ENCODE results near the gene DAZ4.
"Not testable (repeated sequence)": the region's sequence is repeated elsewhere in the genome, so short reads cannot be mapped to it uniquely, and the experiment has no call there.

Gene DAZ4, protein sequence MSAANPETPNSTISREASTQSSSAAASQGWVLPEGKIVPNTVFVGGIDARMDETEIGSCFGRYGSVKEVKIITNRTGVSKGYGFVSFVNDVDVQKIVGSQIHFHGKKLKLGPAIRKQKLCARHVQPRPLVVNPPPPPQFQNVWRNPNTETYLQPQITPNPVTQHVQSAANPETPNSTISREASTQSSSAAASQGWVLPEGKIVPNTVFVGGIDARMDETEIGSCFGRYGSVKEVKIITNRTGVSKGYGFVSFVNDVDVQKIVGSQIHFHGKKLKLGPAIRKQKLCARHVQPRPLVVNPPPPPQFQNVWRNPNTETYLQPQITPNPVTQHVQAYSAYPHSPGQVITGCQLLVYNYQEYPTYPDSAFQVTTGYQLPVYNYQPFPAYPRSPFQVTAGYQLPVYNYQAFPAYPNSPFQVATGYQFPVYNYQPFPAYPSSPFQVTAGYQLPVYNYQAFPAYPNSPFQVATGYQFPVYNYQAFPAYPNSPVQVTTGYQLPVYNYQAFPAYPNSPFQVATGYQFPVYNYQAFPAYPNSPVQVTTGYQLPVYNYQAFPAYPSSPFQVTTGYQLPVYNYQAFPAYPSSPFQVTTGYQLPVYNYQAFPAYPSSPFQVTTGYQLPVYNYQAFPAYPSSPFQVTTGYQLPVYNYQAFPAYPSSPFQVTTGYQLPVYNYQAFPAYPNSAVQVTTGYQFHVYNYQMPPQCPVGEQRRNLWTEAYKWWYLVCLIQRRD

GRCh38 chrY:24833619-24834018 lies at the start of gene DAZ4:
TSS of gene DAZ4 (plus strand) at chrY:24833919. CDS start at chrY:24834127, 208 bp downstream.
- DNase-seq (ENCODE audit: low read depth): not testable (repeated sequence)

DNA sequence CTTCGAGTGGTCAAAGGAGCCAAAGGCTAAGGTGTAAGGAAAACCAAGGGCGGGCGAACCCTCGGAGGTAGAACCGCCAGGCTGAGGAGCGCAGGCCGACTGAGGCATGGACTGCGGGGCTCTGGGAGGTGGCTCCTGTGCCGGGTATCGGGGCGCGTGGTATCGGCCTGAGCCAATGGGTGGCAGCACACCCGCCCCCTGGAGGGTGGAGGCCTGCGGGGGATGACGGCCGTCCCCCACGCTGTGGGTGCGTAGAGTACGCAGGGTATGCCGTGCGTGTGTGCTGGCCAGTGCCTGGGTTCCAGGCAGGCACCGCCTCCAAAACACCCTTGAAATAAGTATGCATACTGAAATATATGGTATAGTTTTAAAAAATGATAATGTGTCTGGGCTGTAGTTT lies 20.4 kb upstream of the DAZ4 start, which contains the start of gene DAZ3:
Gene DAZ3 (minus strand): TSS at position 101 of the 400 bp plus-strand sequence. CDS start 208 bp downstream, outside the sequence.
- DNase-seq (ENCODE audit: low read depth): not testable (repeated sequence)

DNA sequence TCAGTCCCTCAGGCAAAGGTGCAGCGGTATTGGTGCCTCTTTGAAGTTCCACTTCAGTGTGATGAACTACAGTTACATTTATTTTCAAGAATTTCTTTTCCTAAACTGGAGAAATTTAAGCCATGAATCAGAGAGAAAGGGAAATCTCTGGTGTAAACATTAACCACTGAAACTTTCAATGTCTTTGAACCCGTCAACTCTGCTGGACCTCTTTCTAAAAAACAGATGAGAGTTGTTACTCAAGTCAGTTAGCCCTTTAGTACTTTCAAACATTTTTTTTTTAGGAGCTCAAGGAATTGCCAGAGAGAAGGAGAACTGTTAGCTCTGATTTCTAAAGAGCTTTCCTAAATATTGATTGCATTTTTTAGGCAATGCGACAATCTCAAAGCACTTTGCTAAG lies 11.9 kb upstream of the DAZ4 start:
- DNase-seq (ENCODE audit: low read depth): not testable (repeated sequence)

- DNase-seq (ENCODE audit: low read depth): not testable (repeated sequence)
These were observed 9.4 kb upstream of the DAZ4 start for GRCh38 chrY:24824184-24824879.

- DNase-seq (ENCODE audit: low read depth): not testable (repeated sequence)
These were observed 8.7 kb upstream of the DAZ4 start for GRCh38 chrY:24825069-24825468.

Measured in fibroblast of the conjunctiva (primary cell).